CD4-positive, alpha-beta T cell treated with Interferon gamma for 1 hour (primary cell): ENCODE data around the gene FUCA1.
A peak's percentile ranks its signal among the peaks of the same experiment; 100 is the strongest.
"Not testable (repeated sequence)": the region's sequence is repeated elsewhere in the genome, so short reads cannot be mapped to it uniquely, and the experiment has no call there.

ENCODE experiments used
- DNase-seq: peaks from one replicate; pipeline ENCODE4 v3.0.0-alpha.2; 2020

Gene FUCA1

GRCh38 chr1:23834156-23834555 is 33.9 kb downstream of the FUCA1 start:
- DNase-seq = not testable (repeated sequence)

GRCh38 chr1:23827717-23828116 is 40.4 kb downstream of the FUCA1 start:
- no peak for DNase-seq

- DNase-seq = not testable (repeated sequence)
Observed at GRCh38 chr1:23826590-23826989, 41.5 kb downstream of the FUCA1 start.

GRCh38 chr1:23825762-23826522 is 42.1 kb downstream of the FUCA1 start:
- DNase-seq = no peak

GRCh38 chr1:23825076-23825761 is 42.9 kb downstream of the FUCA1 start, which contains the start of gene HMGCL:
HMGCL (minus strand) TSS chr1:23825429; CDS start chr1:23825415, 14 bp downstream.
- peak; percentile 86 for DNase-seq

GRCh38 chr1:23824711-23825075 is 43.4 kb downstream of the FUCA1 start:
- DNase-seq = no peak

- DNase-seq = no peak
Observed at GRCh38 chr1:23823767-23824166, 44.3 kb downstream of the FUCA1 start.

- no peak for DNase-seq
Observed at GRCh38 chr1:23817633-23818032, 50.5 kb downstream of the FUCA1 start.

GRCh38 chr1:23816906-23817305 is 51.2 kb downstream of the FUCA1 start:
- no peak for DNase-seq

GRCh38 chr1:23816361-23816760 is 51.7 kb downstream of the FUCA1 start:
- DNase-seq = no peak

- no peak for DNase-seq
Observed at GRCh38 chr1:23814016-23814415, 54.1 kb downstream of the FUCA1 start.

- peak; percentile 74 for DNase-seq
Observed at GRCh38 chr1:23810818-23811540, 57.1 kb downstream of the FUCA1 start.

GRCh38 chr1:23809751-23810171 is 58.3 kb downstream of the FUCA1 start:
- DNase-seq = peak; percentile 86

GRCh38 chr1:23807453-23807852 is 60.6 kb downstream of the FUCA1 start:
- no peak for DNase-seq

GRCh38 chr1:23806280-23806679 is 61.8 kb downstream of the FUCA1 start:
- no peak for DNase-seq

GRCh38 chr1:23805025-23805424 is 63.1 kb downstream of the FUCA1 start:
- no peak for DNase-seq

GRCh38 chr1:23804183-23804835 is 63.8 kb downstream of the FUCA1 start:
- DNase-seq = no peak

- no peak for DNase-seq
Observed at GRCh38 chr1:23803674-23804073, 64.4 kb downstream of the FUCA1 start.

- not testable (repeated sequence) for DNase-seq
Observed at GRCh38 chr1:23802809-23803342, 65.2 kb downstream of the FUCA1 start.

GRCh38 chr1:23801876-23802275 is 66.2 kb downstream of the FUCA1 start:
- DNase-seq = no peak

- no peak for DNase-seq
Observed at GRCh38 chr1:23801338-23801748, 66.7 kb downstream of the FUCA1 start.

- DNase-seq = peak; percentile 96
Observed at GRCh38 chr1:23800400-23801337, 67.4 kb downstream of the FUCA1 start, which contains the start of gene GALE. GALE (minus strand) TSS chr1:23800754; CDS start chr1:23799007, 1,747 bp downstream.
